ENCODE results near the gene C7. TPM values are rescaled to one million over a fixed set of nuclear protein-coding genes. Genes with fewer than 3 reads are reported as not detected.
"Not testable (repeated sequence)": the region's sequence is repeated elsewhere in the genome, so short reads cannot be mapped to it uniquely, and the experiment has no call there.

The C7 gene
- polyA plus RNA-seq, 12 donors = 1.3 to 10.1 (median 2.9) TPM; not detected in 1

DNA sequence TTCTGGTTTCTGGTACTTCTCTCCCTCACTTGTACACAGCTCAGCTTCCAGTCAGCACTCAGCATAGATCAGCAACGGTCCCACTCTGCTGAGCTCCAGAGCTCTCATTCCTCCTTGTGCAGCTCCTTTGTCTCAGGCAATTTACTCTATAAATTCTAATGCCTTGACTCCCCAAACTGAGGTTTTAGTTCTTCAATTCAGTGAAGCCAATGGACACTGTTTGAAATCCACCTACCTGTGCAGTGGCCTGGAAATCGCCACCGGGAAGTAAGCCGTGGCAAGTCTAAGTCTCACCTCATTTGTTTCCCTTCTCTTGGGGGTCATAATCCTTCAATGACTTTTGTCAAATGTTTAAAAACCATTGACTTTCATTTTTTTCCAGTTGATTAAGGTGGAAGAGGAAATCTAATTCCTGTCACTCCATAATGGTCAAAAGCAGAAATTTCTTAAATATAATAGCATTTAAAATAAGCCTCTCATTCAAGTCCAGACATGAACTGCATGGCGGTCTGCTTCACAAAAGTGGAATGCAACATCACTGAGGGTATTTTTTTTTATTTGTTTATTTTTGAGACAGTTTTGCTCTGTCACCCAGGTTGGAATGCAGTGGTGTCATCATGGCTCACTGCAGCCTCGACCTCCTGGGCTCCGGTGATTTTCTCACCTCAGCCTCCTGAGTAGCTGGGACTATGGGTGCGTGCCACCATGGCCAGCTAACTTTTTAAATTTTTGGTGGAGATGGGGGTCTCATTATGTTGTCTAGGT lies 79.6 kb downstream of the C7 start:
- no peak for DNase-seq

DNA sequence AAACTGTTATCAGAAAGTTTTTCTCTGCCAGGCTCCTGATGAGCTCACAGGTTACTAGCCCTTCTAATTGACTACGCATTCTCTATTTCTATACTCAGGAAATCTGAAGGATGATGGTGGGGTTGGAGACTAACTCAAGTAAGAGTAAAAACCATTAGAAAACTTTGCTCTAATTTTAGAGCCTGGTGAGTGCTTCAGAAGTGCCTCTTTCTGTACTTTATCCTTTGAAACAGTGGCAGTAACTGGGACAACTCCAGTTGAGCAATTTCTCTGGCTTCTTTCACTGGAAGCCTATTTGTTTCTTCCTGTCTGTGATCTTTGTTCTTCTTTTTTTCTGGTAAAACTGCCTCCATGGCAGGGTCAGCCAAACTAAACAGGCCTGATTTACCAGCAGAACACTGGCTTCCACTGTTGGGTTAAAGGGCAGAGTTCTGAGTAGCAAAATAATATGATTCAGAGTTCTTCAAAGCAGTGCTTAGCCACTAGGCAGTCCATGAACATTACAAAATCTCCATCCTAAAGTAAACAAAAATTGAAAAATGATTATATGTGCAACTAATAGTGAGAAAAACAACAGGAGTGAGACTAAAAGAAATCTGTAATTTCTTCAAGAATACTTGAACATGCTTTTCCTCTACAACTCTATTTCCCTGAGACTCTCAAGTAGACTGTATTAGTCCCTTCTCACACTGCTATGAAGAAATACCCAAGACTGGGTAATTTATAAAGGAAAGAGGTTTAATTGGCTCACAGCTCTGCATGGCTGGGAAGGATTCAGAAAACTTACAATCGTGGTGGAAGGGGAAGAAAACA lies 82.1 kb downstream of the C7 start:
- no peak for DNase-seq

DNA sequence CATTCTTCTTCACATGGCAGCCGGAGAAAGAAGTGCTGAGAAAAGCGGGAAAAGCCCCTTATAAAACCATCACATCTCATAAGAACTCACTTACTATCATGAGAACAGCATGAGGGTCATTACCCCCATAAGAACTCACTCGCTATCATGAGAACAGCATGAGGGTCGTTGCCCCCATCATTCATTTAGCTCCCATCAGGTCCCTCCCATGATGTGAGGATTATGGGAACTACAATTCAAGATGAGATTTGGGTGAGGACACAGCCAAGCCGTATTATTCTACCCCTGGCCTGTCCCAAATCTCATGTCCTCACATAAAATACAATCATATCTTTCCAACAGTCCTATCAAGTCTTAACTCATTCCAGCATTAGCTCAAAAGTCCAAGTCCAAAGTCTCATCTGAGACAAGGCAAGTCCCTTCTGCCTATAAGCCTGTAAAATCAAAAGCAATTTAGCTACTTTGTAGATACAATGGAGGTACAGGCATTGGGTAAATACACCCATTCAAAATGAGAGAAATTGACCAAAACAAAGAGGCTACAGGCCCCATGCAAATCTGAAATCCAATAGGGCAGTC lies 82.8 kb downstream of the C7 start:
- no peak for DNase-seq

DNA sequence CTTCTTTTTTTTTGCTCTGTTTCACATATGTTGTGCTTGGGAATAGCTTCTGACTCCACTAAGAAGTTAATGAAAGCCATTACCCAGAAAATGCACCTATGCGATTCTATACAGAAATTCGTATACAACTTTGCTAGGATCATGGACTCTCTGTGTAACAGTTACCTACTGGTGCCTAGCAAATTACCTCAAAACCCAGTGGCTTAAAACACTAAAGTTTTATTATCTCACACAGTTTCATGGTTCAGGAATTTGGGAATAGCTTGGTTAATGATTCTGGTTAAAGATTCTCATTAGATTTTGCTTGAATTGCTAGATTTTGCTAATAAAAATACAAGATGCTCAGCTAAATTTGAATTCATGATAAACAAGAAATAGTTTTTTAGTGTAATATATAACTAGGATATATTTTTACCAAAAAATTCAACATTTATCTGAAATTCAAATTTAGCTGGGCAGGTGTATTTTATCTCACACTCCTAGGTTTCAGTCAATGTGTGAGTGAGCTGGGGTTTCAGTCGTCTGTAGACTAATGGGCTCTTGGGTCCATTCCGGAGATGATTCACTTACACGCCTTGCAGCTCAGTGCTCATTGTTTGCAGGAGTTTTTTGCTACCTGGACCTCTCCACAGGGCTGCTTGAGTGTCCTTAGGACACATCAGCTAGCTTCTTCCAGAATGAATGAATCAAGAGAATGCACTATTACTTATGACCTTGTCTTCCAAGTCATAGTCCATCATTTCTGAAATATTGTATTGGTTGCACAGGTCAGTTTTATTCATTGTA lies 86.7 kb downstream of the C7 start:
- no peak for DNase-seq

DNA sequence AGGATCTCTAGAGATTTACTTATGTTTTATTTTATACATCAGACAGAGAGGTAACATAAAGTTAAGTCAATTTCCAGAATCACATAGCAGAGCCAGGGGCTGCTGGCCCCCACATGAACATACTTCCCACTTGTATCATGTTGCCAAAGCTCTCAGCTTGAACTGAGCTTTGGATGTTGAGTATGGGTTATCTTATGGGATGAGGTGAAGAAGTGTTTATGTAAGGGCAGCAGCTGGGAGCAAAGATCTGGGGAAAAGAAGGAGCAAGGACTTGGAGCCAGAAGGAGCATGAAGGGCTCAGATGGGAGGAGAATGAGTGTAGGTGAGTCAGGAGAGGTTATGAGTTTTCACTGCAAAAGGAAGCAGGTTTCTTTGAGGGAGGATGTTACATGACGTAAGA lies 89.8 kb downstream of the C7 start:
- DNase-seq = no peak

DNA sequence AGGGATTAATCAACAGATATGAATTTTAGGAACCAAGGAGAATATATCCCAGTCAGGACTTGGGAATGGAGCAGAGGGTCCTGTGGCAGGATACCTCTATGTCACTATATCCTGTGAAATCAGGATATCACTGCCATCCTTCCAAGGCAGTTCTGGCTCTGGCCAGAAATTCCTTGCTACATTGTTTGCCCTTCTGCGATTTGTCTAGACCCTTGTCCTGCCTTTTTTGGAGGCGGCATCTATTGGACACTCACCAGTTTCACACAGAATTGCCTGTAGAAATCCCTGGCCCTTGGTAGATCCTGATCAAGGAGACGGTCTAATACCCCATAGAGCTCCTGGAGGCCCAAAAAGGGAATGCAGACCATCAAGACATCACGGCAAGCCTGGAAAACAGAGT lies 90.7 kb downstream of the C7 start:
- no peak for DNase-seq

DNA sequence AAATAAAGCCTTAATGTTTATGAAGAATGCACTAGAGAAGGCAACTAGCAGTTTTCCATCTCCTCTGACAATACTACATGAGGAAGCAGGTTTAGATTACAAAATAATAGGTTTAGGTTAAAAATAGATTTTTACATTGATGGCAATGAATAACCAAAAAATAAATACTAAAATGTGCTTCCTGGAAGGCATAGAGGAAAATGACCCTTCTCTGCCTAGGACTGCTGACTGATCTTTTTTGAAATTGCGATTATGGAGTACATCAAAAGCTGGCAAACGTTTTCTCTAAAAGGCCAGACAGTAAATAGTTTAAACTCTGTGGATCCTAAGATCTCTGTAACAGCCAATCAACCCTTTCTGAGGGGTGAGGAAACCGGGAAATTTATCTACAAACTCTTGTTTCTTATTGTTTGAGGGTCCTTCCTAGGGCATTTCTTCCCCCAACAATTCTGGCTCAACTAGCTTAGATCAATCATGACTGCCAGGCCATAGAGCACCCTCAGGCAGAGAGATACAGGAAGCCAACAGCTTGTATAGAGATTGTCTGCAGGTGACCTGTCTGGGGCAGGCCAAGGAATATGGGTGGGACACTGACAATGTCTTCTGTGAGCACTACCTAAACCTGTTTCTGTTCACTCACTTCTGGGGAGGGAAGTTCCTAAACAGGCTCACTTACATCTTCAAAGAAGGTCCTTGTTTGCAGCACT lies 94.5 kb downstream of the C7 start:
- no peak for DNase-seq

DNA sequence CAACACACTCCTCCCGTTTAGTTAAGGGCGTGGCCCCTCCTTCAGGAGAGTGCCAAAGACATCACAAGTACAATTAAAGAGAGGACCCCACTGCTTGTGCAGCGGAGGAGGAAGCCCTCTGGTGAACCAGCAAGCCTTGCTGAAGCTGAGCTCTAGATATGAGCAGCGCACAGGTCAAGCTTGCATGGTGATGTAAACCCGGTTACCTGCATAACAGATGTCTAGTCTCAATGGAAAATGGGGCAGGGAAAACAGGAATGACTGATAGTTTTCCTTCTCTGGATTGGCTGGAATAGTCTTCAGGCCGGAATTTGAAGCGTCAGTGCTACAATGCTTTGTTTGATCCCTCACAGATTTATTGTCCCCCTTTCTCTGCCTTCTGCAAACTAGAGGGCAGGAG lies 95.6 kb downstream of the C7 start:
- DNase-seq = no peak

DNA sequence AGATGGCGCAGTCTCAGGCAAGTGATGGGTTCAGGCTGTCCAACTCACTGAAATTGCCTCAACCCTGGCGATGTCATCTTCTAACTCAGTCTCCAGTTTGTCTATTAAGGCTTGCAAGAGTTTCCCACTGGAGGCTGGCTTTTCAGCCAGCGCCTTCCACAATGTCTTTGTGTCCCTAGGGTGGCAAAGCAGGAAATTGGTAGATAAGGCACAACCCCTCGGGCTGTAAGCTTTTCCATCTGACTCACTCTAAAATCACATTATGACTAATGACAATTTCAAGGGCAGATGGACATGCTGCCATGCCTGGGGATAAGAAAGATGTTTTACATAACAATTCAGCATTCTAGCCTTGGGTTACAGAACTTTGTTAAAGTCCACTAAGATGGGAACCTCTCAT lies 99.9 kb downstream of the C7 start:
- no peak for DNase-seq

DNA sequence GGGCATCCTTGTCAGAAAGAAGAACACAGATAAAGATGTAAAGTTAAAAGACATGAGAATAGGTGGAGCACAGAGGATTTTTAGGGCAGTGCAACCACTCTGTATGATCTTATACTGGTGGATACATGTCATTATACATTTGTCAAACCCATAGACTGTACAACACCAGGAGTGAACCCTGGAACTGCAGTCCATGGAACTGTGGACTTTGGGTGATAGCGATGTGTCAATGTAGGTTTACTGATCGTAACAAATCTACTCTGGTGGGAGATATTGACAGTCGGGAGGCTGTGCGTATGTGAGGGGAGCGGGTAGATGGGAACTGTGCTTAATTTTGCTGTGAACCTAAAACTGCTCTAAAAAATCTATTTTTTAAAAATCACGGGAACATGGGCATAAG lies 101.3 kb downstream of the C7 start:
- no peak for DNase-seq

DNA sequence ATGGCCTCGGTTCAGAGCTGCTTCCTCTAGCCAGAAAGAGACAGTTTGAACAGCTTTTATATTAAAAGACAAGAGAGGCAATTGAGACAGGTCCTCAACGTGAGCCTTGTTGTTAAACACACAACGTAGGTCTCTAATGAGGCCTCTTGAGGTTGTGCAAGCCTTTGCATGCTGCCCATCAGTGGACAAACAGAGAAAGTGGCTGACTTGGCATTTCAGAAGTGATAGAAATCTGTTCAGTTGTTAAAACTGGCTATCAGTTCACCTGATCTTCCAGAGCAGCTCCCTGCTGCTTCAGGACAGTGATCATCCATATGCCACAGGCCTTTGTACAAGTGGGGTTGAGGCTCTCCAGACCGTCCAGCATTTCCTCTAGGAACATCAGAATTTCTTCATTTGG lies 103.0 kb downstream of the C7 start:
- no peak for DNase-seq

DNA sequence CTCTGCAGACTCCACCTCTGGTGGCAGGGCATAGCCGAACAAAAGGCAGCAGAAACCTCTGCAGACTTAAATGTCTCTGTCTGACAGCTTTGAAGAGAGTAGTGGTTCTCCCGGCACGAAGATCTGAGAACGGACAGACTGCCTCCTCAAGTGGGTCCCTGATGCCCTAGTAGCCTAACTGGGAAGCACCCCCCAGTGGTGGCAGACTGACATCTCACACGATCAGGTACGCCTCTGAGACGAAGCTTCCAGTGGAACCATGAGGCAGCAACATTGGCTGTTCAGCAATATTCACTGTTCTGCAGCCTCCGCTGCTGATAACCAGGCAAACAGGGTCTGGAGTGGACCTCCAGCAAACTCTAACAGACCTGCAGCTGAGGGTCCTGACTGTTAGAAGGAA lies 113.3 kb downstream of the C7 start:
- not testable (repeated sequence) for DNase-seq

Other genes with a start within 250 kb of the C7 start
- 10 to 100 TPM in 1 of 12 donors, 1 to 10 TPM in 10, not detected in 1; 5.2 to 48.3 (median 7.6) TPM for gene PTGER4, start 229.6 kb upstream of the C7 start, polyA plus RNA-seq (ENCODE audit: insufficient read length in 12 of 12)
- 10 to 100 TPM in 11 of 12 donors, not detected in 1; 20.8 to 27.2 (median 22.5) TPM for gene TTC33, start 153.5 kb upstream of the C7 start, polyA plus RNA-seq (ENCODE audit: insufficient read length in 12 of 12)
- gene PRKAA1, start 111.1 kb upstream of the C7 start, polyA plus RNA-seq (ENCODE audit: insufficient read length in 12 of 12) = 10 to 100 TPM in 11 of 12 donors, not detected in 1; 29.1 to 52.8 (median 39.7) TPM
- gene RPL37, start 74.3 kb upstream of the C7 start, polyA plus RNA-seq (ENCODE audit: insufficient read length in 12 of 12) = 1,000 to 10,000 TPM in 11 of 12 donors, not detected in 1; 1,250 to 3,217 (median 2,474) TPM
- gene CARD6, start 68.1 kb upstream of the C7 start, polyA plus RNA-seq (ENCODE audit: insufficient read length in 12 of 12) = 1 to 10 TPM in 11 of 12 donors, not detected in 1; 1.5 to 4.8 (median 2.0) TPM
- gene MROH2B, start 161.8 kb downstream of the C7 start, polyA plus RNA-seq (ENCODE audit: insufficient read length in 12 of 12) = under 1 TPM in 4 of 12 donors, not detected in 8; 0.07 to 0.10 (median 0.08) TPM

Measured in muscle of arm (tissue), 12 donors.